HEK293 (cell line): ENCODE data around the gene ORC4.

ENCODE experiments used
- CTCF ChIA-PET: fragments of 350-600 bp; formaldehyde crosslinking; extraction: SDS; loops from one replicate; lab custom pipeline; 2021; ENCODE audit warnings: antibody characterized with exemption; lab: Yijun Ruan, JAX
- POLR2A ChIA-PET: fragments of 300-600 bp; formaldehyde crosslinking; extraction: SDS; loops from one replicate; lab custom pipeline; 2020; ENCODE audit warnings: antibody characterized with exemption, inconsistent platforms; lab: Yijun Ruan, JAX
- H3K27ac ChIP-seq: fragments of 200-500 bp; sonication (Bioruptor generic); 2 replicates; pipeline ENCODE4 v1.5.1; 2014; ENCODE audit warnings: low read depth, low read length, control low read depth, inconsistent platforms; ENCODE audit errors: extremely low read depth
- H3K36me3 ChIP-seq, 2 experiments: fragments of 200-500 bp in 1 of 2; sonication (Bioruptor generic) in 1 of 2; 1 replicate in 1 of 2; 2 replicates in 1 of 2; pipeline ENCODE4 v1.5.1; 2014 to 2017; ENCODE audit warnings: inconsistent platforms in 2 of 2, low read length in 2 of 2; ENCODE audit not compliant: control insufficient read depth in 2 of 2, insufficient read depth in 1 of 2
- H3K4me1 ChIP-seq: fragments of 200-500 bp; sonication (Bioruptor generic); 2 replicates; pipeline ENCODE4 v1.5.1; 2014; ENCODE audit warnings: mild to moderate bottlenecking, low read length, inconsistent platforms; ENCODE audit not compliant: control insufficient read depth, insufficient read depth
- H3K4me3 ChIP-seq: 2 replicates; pipeline ENCODE4 v1.5.1; 2011; ENCODE audit warnings: low read depth, mild to moderate bottlenecking, control low read depth, low read length, moderate library complexity
- H3K9me3 ChIP-seq: fragments of 200-500 bp; sonication (Bioruptor generic); 2 replicates; pipeline ENCODE4 v1.5.1; 2014; ENCODE audit warnings: low read depth, low read length, inconsistent platforms; ENCODE audit not compliant: control insufficient read depth, insufficient read depth
- BCL11B ChIP-seq: fragments of 450-650 bp; formaldehyde crosslinking; IDR thresholded peaks from 2 replicates; pipeline ENCODE4 v1.5.1; 2016; ENCODE audit warnings: low read depth, missing biosample characterization, missing genetic modification characterization
- HOXA7 ChIP-seq: sonication (generic); formaldehyde crosslinking; IDR thresholded peaks from 2 replicates; pipeline ENCODE4 v1.8.1; 2022; ENCODE audit warnings: missing genetic modification reagents, borderline replicate concordance
- KLF1 ChIP-seq: fragments of 450-650 bp; formaldehyde crosslinking; IDR thresholded peaks from 2 replicates; pipeline ENCODE4 v1.5.1; 2016; ENCODE audit warnings: missing biosample characterization, missing genetic modification characterization
- MZF1 ChIP-seq: fragments of 450-650 bp; formaldehyde crosslinking; IDR thresholded peaks from 2 replicates; pipeline ENCODE4 v1.5.1; 2017; ENCODE audit warnings: missing biosample characterization, missing genetic modification characterization, borderline replicate concordance
- OVOL3 ChIP-seq: fragments of 450-650 bp; formaldehyde crosslinking; IDR thresholded peaks from 2 replicates; pipeline ENCODE4 v1.5.1; 2016; ENCODE audit warnings: missing biosample characterization, missing genetic modification characterization
- SP7 ChIP-seq: fragments of 450-650 bp; formaldehyde crosslinking; IDR thresholded peaks from 2 replicates; pipeline ENCODE4 v1.5.1; 2016; ENCODE audit warnings: missing biosample characterization, missing genetic modification characterization
- YY1 ChIP-seq: fragments of 450-650 bp; formaldehyde crosslinking; IDR thresholded peaks from 2 replicates; pipeline ENCODE4 v1.5.1; 2018; ENCODE audit warnings: missing biosample characterization, missing genetic modification characterization
- YY2 ChIP-seq: fragments of 450-650 bp; formaldehyde crosslinking; IDR thresholded peaks from 2 replicates; pipeline ENCODE4 v1.5.1; 2016; ENCODE audit warnings: missing biosample characterization, missing genetic modification characterization
- ZBTB1 ChIP-seq: fragments of 450-650 bp; formaldehyde crosslinking; IDR thresholded peaks from 2 replicates; pipeline ENCODE4 v1.5.1; 2016; ENCODE audit warnings: missing biosample characterization, missing genetic modification characterization
- ZBTB21 ChIP-seq: fragments of 450-650 bp; formaldehyde crosslinking; IDR thresholded peaks from 2 replicates; pipeline ENCODE4 v1.5.1; 2017; ENCODE audit warnings: missing biosample characterization, missing genetic modification characterization
- ZFP37 ChIP-seq: fragments of 450-650 bp; formaldehyde crosslinking; IDR thresholded peaks from 2 replicates; pipeline ENCODE4 v1.5.1; 2016; ENCODE audit warnings: missing biosample characterization, missing genetic modification characterization
- ZIC2 ChIP-seq: fragments of 450-650 bp; formaldehyde crosslinking; IDR thresholded peaks from 2 replicates; pipeline ENCODE4 v1.5.1; 2016; ENCODE audit warnings: missing biosample characterization, missing genetic modification characterization
- ZNF10 ChIP-seq: fragments of 450-650 bp; formaldehyde crosslinking; IDR thresholded peaks from 2 replicates; pipeline ENCODE4 v1.5.1; 2017; ENCODE audit warnings: missing biosample characterization, missing genetic modification characterization
- ZNF121 ChIP-seq: fragments of 450-650 bp; formaldehyde crosslinking; IDR thresholded peaks from 2 replicates; pipeline ENCODE4 v1.5.1; 2016; ENCODE audit warnings: missing biosample characterization, missing genetic modification characterization
- ZNF169 ChIP-seq: fragments of 450-650 bp; formaldehyde crosslinking; IDR thresholded peaks from 2 replicates; pipeline ENCODE4 v1.5.1; 2016; ENCODE audit warnings: missing biosample characterization, missing genetic modification characterization
- ZNF19 ChIP-seq: fragments of 450-650 bp; formaldehyde crosslinking; IDR thresholded peaks from 2 replicates; pipeline ENCODE4; 2016; ENCODE audit warnings: missing biosample characterization, missing genetic modification characterization, low read depth
- ZNF211 ChIP-seq: fragments of 450-650 bp; formaldehyde crosslinking; IDR thresholded peaks from 2 replicates; pipeline ENCODE4 v1.5.1; 2016; ENCODE audit warnings: low read depth, missing biosample characterization, missing genetic modification characterization
- ZNF335 ChIP-seq: fragments of 450-650 bp; formaldehyde crosslinking; conservative IDR thresholded peaks from 2 replicates; pipeline ENCODE4 v1.5.1; 2016; ENCODE audit warnings: missing biosample characterization, missing genetic modification characterization
- ZNF423 ChIP-seq: fragments of 450-650 bp; formaldehyde crosslinking; IDR thresholded peaks from 2 replicates; pipeline ENCODE4 v1.5.1; 2016; ENCODE audit warnings: missing biosample characterization, missing genetic modification characterization
- ZNF521 ChIP-seq: fragments of 450-650 bp; formaldehyde crosslinking; IDR thresholded peaks from 2 replicates; pipeline ENCODE4 v1.5.1; 2017; ENCODE audit warnings: missing biosample characterization, mild to moderate bottlenecking, missing genetic modification characterization
- ZNF658 ChIP-seq: fragments of 450-650 bp; formaldehyde crosslinking; IDR thresholded peaks from 2 replicates; pipeline ENCODE4; 2016; ENCODE audit warnings: missing biosample characterization, missing genetic modification characterization
- ZNF664 ChIP-seq: fragments of 450-650 bp; formaldehyde crosslinking; IDR thresholded peaks from 2 replicates; pipeline ENCODE4 v1.5.1; 2016; ENCODE audit warnings: missing biosample characterization, missing genetic modification characterization
- ZNF76 ChIP-seq: fragments of 450-650 bp; formaldehyde crosslinking; IDR thresholded peaks from 2 replicates; pipeline ENCODE4; 2016; ENCODE audit warnings: low read depth, missing biosample characterization, missing genetic modification characterization, borderline replicate concordance
- TF ChIP-seq, protein P1 (sequence below): fragments of 450-650 bp; formaldehyde crosslinking; IDR thresholded peaks from 2 replicates; pipeline ENCODE4 v1.5.1; 2016; ENCODE audit warnings: missing biosample characterization, missing genetic modification characterization
- TF ChIP-seq, protein P2 (sequence below): fragments of 450-650 bp; formaldehyde crosslinking; IDR thresholded peaks from 2 replicates; pipeline ENCODE4 v1.5.1; 2017; ENCODE audit warnings: missing biosample characterization, missing genetic modification characterization

ORC4 gene

DNA sequence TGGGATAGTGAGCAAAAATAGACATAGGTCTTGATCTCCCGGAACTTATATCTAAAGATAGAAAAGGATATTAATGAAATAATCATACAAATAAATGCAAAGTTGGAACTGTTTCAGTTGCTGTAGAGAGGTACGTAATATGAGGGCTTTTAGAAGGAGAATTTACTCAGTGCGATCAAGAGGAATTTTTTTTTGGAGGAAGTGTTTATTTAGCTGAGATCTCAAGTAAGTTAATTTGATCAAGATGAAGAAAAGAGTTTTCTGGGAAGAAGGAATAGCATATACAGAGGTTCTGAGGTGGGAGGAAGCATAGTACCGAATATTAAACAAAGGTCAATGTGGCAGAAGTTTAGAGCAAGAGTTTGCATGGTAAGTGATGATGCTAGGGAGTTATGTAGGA, 11.7 kb upstream of the ORC4 start:
- Histone ChIP-seq H3K4me1 (peaks cover 17% of the 10 kb centered on the region), H3K36me3 (no peaks in the 10 kb centered on the region; a peak in 1 of 3 replicates), H3K4me3 (no peak overlapping the region), H3K27ac (no peak overlapping the region), H3K9me3 (no peaks in the 10 kb centered on the region)
- TF ChIP-seq BCL11B (tag by site-specific recombination) (no peak), ZNF211 (tag by site-specific recombination) (no peak), YY2 (no peak), ZBTB21 (no peak), ZNF423 (tag by site-specific recombination) (no peak), MZF1 (tag by site-specific recombination) (no peak)
- TF ChIP-seq, protein P1, sequence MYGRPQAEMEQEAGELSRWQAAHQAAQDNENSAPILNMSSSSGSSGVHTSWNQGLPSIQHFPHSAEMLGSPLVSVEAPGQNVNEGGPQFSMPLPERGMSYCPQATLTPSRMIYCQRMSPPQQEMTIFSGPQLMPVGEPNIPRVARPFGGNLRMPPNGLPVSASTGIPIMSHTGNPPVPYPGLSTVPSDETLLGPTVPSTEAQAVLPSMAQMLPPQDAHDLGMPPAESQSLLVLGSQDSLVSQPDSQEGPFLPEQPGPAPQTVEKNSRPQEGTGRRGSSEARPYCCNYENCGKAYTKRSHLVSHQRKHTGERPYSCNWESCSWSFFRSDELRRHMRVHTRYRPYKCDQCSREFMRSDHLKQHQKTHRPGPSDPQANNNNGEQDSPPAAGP (tag by site-specific recombination), result no peak
- TF ChIP-seq, protein P2, sequence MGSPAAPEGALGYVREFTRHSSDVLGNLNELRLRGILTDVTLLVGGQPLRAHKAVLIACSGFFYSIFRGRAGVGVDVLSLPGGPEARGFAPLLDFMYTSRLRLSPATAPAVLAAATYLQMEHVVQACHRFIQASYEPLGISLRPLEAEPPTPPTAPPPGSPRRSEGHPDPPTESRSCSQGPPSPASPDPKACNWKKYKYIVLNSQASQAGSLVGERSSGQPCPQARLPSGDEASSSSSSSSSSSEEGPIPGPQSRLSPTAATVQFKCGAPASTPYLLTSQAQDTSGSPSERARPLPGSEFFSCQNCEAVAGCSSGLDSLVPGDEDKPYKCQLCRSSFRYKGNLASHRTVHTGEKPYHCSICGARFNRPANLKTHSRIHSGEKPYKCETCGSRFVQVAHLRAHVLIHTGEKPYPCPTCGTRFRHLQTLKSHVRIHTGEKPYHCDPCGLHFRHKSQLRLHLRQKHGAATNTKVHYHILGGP (tag by site-specific recombination), result no peak
- ChIA-PET CTCF (interaction anchor here (0.7 to 1.9 kb wide), 2 partner anchors 477 to 522 kb away, joined by 3 to 4 read pairs; no protein-coding TSS in a partner anchor), POLR2A (interaction anchor here (2.4 kb wide), 1 partner anchor 11 kb away, joined by 13 read pairs; the partner anchor contains the start of genes MBD5 and ORC4)

DNA sequence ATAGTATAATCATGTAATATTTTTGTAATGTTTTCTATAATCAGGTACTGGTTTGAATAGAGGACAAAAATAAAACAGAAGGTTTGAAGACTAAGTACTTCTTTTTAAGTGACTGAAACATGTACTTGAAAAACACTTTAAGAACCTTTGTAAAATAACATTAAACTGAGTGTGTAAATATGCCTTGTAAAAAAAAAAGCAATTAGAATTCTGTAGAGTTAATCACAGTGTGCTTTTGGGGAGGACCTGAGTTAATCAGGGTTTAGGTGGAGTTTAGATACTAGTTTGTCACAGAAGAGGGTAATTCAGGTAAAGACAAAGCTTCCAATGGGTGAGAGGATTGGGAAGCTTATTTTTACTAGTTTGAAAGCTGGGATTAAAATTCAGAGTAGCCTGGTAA, 10.6 kb upstream of the ORC4 start:
- Histone ChIP-seq H3K36me3 (no peaks in the 10 kb centered on the region; a peak in 1 of 3 replicates), H3K4me1 (peaks cover 21% of the 10 kb centered on the region), H3K27ac (no peak overlapping the region), H3K9me3 (no peaks in the 10 kb centered on the region), H3K4me3 (no peak overlapping the region)
- ChIA-PET POLR2A (interaction anchor here (2.4 kb wide), 1 partner anchor 10 kb away, joined by 13 read pairs; the partner anchor contains the start of genes MBD5 and ORC4), CTCF (interaction anchor here (0.6 to 0.8 kb wide), 2 partner anchors 1324 to 1726 kb away, joined by 3 to 4 read pairs; no protein-coding TSS in a partner anchor)
- TF ChIP-seq ZNF664 (tag by site-specific recombination), result no peak
- TF ChIP-seq ZNF76 (tag by site-specific recombination), result no peak
- TF ChIP-seq ZNF19 (tag by site-specific recombination), result no peak
- no peak for TF ChIP-seq SP7 (tag by site-specific recombination)
- TF ChIP-seq ZNF121 (tag by site-specific recombination), result no peak
- no peak for TF ChIP-seq HOXA7 (CRISPR knock-in tag)
- TF ChIP-seq ZBTB1 (tag by site-specific recombination), result no peak

DNA sequence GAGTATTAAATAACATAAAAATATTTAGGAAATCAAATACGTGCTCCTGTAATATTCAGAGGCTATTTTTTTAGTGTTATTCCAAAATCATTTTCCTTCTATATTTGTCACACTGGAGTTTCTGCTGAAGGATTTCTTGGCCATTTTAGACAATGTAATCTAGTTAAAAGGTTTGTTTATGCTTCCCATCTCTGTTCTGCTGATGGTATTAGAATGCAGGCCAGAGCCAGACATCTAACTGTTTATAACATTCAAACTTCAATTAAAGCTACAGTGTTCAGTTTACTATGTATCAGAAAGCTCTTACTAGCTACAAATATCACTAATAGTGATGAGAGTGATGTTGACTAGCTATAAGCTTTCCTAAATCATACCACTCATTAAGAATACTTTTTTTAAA, 8.2 kb upstream of the ORC4 start:
- TF ChIP-seq ZNF335 (tag by site-specific recombination) (no peak), OVOL3 (tag by site-specific recombination) (no peak)
- Histone ChIP-seq H3K36me3 (no peaks in the 10 kb centered on the region), H3K4me3 (no peak overlapping the region), H3K4me1 (peaks cover 21% of the 10 kb centered on the region), H3K9me3 (no peaks in the 10 kb centered on the region), H3K27ac (no peak overlapping the region)
- ChIA-PET POLR2A (interaction anchor here (0.8 kb wide), 1 partner anchor 8 kb away, joined by 8 read pairs; the partner anchor contains the start of genes MBD5 and ORC4), CTCF (no interaction called here)

DNA sequence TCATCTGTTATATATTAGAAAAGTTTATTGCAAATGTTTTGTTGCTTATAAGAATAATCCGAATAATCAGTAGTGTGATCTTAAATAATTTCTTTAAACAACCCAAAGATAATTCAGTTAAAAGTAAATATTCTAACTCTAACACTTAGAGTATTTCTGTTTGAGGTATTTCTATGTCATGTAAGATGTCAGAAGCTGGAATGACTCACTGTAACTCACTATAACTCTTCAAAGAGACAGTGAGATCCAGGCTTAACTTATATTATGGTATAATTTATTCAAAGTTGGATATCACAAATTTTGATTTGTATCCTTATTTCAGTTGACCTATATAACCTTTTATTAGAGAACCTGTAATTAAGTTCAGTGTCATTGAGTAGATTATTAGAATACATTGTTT, 7.3 kb upstream of the ORC4 start:
- no peak overlapping the region for H3K4me3 ChIP-seq
- ChIA-PET POLR2A (no interaction called here), CTCF (no interaction called here)
- peaks cover 27% of the 10 kb centered on the region for H3K4me1 ChIP-seq
- no peaks in the 10 kb centered on the region for H3K36me3 ChIP-seq
- H3K9me3 ChIP-seq, result no peaks in the 10 kb centered on the region
- no peak overlapping the region for H3K27ac ChIP-seq
- TF ChIP-seq ZNF169 (tag by site-specific recombination) (no peak), ZNF658 (tag by site-specific recombination) (no peak), ZNF10 (tag by site-specific recombination) (no peak), ZIC2 (tag by site-specific recombination) (no peak), ZFP37 (tag by site-specific recombination) (no peak), ZNF19 (tag by site-specific recombination) (no peak), YY1 (tag by site-specific recombination) (no peak), ZNF521 (tag by site-specific recombination) (no peak), KLF1 (tag by site-specific recombination) (no peak)
